Renal cortex interstitium (tissue), 15 donors: Measurements from ENCODE around the gene FANCG. TPM values are rescaled to one million over a fixed set of nuclear protein-coding genes. Genes with fewer than 3 reads are reported as not detected.

Experiments
- DNase-seq, 11 donors: peaks; one replicate each; pipeline ENCODE4 v3.0.0-alpha.2; 2013; ENCODE audit warnings: low read depth in 9 of 11, low spot score in 4 of 11; ENCODE audit errors: extremely low read depth in 1 of 11
- long read RNA-seq, 16 experiments: transcript quantifications; one replicate each; lab custom pipeline, GENCODE V29; 2026
- polyA plus RNA-seq, 3 donors: library from polyadenylated mRNA; unstranded; fragments of 120-200 nt; gene quantifications; one replicate each; pipeline ENCODE4 v1.2.1, GENCODE V29; 2013; ENCODE audit not compliant: insufficient read length in 3 of 3

The FANCG gene
- polyA plus RNA-seq: 10 to 100 TPM; 39.7 to 44.9 (median 42.9) TPM
- long read RNA-seq, donor 1, partial matches to known transcripts: 0 of 1 reads
- long read RNA-seq, donor 1, other reads (novel, unspliced or antisense): 0 of 1 reads
- long read RNA-seq, donor 2: 0 reads
- long read RNA-seq, donor 3: 0 reads
- long read RNA-seq, donor 4: 0 reads
- long read RNA-seq, donor 5: 0 reads
- long read RNA-seq, donor 6: 0 reads
- long read RNA-seq, donor 7: 0 reads
- long read RNA-seq, donor 8, partial matches to known transcripts: 5 of 10 reads
- long read RNA-seq, donor 8, other reads (novel, unspliced or antisense): 0 of 10 reads
- long read RNA-seq, donor 9, partial matches to known transcripts: 0 of 1 reads
- long read RNA-seq, donor 9, other reads (novel, unspliced or antisense): 0 of 1 reads
- long read RNA-seq, donor 10, partial matches to known transcripts: 0 of 1 reads
- long read RNA-seq, donor 10, other reads (novel, unspliced or antisense): 0 of 1 reads
- long read RNA-seq, donor 11, partial matches to known transcripts: 0 of 1 reads
- long read RNA-seq, donor 11, other reads (novel, unspliced or antisense): 0 of 1 reads
- long read RNA-seq, donor 12, partial matches to known transcripts: 0 of 1 reads
- long read RNA-seq, donor 12, other reads (novel, unspliced or antisense): 0 of 1 reads
- long read RNA-seq, donor 13: 0 reads
- long read RNA-seq, donor 14, partial matches to known transcripts: 0 of 1 reads
- long read RNA-seq, donor 14, other reads (novel, unspliced or antisense): 0 of 1 reads
- long read RNA-seq, donor 15, partial matches to known transcripts: 0 of 1 reads
- long read RNA-seq, donor 15, other reads (novel, unspliced or antisense): 0 of 1 reads
- long read RNA-seq, donor 16, partial matches to known transcripts: 0 of 2 reads
- long read RNA-seq, donor 16, other reads (novel, unspliced or antisense): 0 of 2 reads

DNA sequence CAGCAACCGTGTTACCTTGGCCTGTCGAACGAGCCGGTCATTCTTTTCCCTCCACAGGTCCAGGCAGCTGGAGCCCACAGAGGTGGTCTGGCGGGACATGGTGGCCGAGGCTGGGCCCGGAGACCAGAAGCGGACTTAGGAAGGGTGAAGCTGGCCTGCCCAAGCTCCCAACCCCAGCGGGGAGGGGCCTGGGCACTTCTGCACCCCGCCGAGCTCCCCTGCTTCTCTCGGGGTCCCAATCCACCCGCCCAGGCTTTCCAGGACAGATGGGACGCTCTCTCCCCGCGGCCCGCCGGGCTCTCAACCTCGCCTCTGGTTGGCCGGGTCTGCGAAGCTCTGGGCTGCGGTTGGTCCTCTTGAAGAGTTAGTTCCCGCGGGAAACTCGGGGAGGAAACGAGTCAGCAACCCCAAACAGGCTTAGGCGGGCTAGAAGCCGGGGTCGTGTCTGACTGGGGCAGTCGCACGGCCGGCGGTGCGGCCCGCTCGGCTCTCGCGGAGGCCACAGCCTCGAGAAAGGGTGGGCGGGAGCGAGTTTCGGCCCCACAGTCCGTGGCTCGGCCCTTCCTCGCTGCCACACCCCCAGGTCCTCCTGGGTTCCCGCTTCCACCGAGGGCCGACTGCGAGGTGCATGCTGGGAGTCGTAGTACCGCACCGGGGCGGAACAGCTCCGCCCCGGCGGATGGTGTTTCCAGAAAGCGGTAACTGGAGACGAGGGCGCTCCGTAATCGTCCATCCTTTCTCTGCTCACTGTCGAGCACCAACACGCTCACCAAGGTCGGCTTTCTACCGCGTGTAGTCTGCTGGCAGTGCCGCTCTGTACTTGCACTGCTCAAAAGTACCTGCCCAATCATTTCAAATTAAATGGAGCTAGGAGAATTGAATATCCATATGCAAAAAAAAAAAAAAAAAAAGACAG, at the start of gene FANCG:
FANCG (minus strand) TSS at position 517 of the 916 bp plus-strand sequence; CDS start at position 99, 418 bp downstream.
- peak; percentile 82 to 91 (median 87) for DNase-seq

DNA sequence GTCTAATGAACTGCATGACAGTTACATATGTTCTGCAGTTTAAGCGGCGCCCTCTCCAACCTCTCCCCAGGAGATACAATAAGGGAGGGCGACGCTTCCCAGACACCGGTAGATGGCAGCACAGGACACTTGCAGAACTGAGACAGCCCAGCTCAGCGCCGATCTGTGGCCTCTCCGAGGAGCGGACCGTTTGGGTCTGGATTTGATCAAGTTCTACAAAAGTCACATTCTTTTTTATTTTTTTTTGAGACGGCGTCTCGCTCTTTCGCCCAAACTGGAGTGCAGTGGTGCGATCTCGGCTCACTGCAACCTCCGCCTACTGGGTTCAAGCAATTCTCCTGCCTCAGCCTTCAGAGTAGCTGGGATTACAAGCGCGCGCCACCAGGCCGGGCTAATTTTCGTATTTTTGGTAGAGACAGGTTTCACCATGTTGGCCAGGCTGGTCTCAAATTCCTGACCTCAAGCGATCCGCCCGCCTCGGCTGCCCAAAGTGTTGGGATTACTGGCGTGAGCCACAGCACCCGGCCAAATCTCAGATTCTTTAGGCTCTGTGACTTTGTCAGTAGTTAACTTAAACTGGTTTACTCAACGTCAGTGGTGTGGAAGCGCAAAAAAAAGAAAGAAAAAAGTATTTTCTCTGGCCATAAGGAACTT, 37.3 kb upstream of the FANCG start:
- DNase-seq: peak in 10 of 11 donors; percentile 80 to 96 (median 89)

DNA sequence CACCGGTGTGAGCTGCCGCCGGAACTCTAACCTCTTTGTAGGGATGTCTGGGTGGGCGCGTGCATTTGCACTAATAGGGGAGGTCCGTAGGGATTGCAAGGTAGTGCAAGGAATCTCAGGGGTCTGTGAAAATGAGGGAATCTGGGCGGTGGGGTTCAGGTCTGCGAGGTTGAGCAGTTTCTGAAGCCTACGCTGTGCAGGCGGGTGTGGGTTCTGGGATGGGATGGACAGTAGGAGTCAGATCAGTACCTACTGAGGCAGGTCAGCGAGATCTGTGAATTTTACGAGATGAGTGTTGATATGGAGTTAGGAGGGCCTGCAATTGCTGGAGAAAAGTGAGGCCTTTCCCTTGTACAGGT, 36.8 kb upstream of the FANCG start:
- DNase-seq: no peak

DNA sequence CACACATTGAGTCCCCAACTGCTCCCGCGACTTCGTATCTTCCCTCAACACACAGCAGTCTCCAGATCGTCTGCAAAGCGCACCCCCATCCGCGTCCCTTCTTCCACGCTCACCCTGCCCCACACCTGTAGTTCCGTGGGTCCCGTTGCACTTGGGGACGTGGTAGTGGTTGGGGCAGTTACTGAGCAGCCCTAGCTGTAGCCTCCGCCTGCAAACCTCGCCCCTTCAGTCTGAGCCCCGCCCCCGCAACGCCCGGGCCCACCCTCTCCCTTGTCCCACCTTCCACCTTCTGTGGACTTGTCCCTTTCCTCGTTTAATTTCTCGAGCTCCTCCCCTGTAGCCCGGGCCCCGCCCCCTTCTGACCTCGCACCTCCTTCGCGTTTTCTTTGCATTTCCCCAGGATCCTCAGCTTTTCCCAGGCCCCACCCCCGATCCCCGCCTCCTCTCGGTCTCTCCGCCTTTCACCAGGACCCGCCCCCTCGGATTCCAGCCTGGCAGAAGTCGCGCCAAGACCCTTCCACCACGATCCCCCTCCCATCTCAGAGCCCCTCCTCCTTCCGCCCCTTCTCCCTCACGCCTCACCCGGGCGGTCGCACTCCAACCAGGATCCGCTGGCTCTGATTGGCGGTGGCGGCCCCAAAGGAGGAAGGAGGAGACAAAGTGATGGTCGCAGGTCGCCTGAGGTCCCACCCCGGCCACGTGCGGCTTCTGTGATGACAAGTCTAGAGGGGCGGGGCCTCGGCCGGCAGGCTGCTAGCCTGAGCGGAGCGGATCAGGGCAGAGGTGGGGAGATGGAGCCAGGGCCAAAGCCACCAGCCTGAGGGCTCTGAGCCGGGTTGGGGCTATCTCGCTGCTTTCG, 36.2 kb upstream of the FANCG start, which contains the start of gene ATOSB:
ATOSB (minus strand) TSS at position 183 of the 859 bp plus-strand sequence. CDS start 7,588 bp downstream, outside the sequence.
- peak; percentile 93 to 97 (median 96) for DNase-seq

DNA sequence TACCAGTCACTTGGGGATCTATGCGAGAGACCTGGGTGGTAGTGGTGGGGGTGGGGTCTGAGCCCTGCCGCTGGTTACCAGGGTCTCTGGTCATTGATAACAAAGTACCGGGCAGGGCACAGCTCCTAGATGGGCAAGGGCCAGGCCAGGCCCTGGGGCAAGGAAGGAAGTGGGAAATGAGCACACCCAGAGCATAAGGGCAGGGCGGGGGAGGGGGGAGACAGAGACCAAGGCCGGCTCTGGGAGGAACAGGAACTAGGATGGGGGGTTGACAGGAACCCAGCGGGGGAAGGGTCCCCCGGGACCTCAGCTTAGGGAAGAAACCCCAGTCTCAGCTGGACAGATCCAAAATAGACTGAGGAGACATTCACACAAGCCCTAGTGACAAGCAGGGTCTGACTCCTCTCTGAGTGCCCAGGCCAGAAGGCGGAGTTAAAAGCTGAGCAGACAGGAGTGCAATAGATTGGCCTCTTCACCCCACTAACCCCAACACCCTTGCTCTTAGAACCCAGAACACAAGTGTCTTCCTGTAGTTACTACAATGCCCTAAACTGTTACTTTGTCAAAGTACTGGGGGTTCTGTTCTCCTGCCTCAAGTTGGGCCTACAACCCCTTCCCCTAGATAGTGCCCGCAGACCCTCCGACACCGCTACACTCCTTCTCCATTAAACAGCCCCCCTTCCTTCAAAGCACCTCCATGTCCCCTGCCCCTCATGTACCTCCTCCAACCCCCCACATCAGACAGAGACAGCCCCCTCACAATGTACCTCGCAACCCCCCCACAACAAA, 35.3 kb upstream of the FANCG start:
- no peak for DNase-seq

DNA sequence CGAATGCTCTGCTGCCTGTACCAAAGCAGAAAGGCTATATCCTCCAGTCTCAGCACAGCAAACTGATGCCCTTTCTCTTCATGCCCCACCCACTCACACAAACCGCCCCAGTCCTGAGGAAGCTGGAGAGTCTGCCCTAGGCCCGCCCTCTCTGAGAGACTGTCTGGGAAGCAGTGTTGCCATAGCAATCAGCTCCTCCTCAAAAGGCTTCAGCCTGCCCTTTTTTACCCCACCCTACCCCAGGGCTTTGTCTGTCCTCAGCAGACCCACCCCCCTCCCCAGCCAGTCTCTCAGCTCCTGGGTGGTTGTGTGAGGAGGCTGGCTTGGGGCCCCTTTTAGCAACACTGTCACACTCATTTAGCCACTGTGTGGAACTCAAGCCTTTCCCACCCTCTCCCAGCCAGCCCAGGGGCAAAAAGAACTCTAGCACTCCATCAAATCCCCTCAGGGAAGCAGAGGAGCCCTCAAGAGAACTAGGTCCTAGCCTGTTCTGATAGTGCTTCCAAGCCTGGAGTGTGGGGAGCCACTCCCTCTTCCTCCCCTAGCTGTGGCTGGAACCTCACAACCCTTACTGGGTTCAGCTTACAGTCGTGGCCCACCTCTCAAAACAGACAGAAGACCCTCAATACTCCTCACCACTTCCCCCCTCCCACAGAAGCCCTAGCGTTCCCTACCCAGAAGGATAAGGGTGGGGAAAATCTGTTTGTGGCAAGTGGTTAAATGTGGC, 34.5 kb upstream of the FANCG start:
- DNase-seq: peak in 5 of 11 donors; percentile 67 to 77 (median 75)

DNA sequence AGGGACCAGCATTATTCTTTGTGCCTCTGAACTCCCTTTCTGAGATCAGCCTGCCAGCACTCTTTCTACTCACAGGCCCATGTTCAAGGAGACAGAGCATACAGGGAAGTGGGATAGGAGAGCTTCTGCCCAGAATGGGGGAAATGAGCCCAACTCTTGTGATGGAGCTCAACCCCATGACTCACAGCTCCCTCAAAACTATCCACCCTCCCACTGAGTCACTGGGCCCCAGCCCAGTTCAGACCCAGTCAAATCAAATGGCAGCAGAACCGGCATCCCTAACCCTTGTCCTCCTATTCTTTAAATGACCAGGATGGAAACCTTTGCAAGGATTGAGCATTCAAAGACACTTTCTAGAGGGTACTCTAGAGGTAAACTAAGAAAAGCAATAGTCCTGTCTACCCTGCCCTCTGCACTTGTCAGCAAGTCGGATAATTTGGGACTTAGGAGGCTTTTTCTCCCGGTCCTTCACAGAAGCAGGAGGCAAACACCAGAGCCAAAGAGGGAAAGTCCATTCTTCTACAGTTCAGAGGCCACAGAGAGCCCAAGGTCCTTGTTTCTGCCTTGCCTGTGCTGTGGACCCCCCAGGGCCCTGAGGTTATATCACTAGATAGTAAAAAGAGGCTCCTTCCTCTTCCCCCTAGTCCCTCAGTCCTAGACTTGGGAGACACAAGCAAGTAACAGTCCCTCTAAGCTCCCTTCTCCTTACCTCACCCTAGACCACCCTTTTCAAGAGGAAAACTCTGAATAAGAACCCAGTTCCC, 32.7 kb upstream of the FANCG start:
- no peak for DNase-seq

DNA sequence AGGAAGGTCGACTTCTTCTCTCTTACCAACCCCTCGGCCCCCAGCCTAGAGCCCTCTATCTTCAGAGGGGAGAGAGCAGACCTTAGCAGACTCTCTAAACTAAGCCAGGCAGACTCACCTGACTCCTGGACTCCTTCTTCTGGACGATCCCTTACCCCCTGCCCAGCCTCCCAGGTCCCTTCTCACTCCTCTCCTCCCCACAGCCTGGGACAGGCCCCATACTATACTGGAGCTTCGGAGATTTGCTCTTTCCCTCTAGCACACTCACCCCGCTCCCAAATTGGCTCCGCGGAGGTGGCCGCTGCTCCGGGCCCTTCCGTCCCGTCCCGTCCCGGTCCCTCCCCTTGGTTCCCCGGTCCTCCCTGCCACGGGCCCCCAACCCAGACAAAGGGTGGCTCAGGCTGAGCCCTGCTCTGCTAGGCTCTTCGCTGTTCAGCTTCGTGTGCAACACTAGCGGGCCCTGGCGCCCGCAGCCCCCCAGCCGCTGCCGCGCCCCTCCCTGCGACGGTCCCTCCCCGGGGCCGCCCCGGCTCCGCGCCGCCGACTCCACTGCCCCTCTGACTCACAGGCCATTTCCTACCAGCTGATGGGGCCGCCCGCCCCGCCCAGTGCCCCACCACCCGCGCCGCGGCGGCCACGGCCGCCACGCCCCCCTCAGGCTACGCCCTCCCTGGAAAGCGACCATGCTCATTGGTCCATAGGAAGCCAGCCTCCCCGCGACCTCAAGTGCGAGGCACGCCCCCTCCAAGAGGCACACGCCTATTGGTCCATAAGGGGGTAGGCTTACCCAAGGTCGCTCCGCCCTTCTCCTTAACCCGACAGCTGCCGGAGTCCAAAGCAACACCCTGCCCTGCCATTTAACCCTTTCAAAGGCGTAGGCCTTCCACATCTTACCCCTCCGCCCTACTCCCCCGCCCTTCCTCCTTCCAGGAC, 31.5 kb upstream of the FANCG start:
- DNase-seq: peak; percentile 88 to 97 (median 94)

DNA sequence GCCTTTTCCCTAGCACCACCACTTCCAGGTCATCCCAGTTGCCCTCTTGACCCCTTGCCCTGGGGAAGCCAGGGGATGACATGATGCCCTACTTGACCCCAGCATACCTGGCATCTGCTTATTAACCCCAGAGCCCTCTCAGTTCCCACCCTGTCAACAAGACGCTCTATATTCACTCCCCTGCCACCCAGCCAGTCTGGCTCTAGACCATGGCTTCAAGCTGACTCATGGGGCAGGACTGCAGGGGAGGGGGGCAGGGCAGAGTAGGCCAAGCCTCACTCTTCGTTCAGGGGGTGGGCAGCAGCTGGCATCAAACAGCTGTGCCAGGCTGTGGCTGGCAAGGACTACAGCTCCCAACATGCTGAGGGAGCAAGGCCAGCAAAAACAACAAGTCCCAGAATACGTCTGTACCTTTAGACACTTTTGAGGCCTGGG, 30.6 kb upstream of the FANCG start:
- no peak for DNase-seq

DNA sequence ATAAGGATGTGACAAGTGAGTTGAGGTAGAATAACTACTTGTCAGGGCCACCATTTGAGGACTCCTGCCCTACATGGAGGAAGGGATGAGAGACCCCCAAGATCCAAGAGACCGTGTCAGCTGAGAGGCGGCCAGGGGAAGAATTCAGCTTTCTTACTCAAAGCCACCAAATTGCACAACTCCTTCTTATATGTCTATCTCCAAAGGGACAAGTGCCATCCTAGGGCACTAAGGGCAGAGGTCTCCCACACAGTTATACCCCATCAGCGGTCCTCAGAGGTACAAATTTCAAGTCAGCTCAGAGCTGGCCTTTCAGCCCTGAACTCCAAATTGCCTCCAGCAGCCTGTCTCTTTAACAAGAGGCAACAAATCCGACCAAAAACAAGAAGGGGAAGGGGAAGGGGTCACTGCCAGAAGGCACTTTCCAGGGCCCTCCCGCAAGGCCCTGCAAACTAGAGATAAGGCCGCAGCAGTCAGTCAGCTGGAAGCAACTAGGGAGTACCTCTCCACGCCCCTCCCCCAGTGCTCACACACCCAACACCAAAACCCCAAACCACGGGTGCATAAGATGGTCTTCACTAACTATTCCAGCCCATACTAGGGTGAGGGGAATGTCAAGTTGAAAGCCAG, 29.3 kb upstream of the FANCG start:
- DNase-seq: no peak

DNA sequence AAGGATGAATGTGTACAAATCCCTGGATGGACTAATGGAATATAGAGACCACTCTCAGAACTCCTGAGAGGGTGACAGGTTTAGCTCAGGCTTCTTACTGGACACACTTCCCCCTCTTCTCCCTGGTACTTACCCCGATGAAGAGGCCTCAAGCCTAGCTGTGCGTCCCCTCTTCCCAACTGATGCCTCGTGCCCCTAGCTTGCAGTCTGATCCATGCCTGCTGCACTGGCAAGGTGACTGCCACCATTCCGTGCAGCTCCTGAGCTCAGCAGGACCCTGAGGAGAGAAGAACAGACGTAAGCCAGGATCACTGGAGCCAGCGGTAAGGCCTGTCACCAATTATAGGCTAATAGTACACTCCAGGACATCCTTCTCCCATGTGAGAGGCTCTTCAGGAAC, 28.7 kb upstream of the FANCG start:
- no peak for DNase-seq

DNA sequence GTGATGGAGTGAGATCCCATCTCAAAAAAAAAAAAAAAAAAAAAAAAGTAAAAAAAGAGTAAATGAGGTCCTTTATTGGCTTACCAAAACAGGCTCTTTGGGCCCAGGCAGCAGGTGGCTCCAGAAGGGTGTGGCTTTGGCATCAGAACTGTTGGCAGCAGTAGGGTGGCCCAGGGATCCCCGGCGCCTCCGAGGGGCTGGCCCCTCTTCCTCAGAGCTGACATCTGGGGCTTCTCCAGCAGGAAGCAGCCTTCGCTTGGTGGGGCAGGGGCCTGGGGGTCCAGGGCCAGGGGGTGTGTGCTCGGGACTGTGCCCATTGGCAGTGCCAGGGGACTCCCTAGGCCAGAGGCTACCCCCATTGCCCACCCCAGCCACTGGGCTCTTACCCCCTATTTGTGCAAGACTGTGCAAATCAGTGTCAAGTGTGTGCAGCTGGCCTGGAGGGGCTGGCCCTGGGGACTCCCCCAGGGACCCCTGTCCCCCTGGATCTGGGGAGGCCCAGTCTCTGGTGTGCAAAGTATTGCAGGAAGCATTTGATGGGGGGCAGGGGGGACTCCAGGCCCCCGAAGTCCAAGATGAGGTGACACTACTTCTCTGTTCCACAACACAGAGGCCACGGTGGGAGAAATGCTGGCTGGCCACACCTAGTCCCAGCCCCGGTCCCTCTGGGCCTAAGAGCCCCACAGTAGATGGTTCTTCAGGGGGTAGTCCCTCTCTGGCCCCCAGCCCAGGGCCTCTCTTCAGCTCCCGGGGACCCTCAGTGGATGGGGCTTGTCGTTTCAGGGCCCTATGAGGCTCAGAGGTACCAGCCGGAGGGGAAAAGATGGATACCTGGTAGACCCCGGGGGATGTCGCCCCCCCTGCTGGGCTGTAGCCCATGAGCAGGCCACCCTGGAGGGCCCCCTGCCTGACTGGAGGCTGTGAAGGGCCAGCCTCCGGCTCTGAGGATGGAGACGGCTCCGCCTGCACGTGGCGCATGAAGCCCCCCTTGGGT, 27.9 kb upstream of the FANCG start:
- DNase-seq: no peak

DNA sequence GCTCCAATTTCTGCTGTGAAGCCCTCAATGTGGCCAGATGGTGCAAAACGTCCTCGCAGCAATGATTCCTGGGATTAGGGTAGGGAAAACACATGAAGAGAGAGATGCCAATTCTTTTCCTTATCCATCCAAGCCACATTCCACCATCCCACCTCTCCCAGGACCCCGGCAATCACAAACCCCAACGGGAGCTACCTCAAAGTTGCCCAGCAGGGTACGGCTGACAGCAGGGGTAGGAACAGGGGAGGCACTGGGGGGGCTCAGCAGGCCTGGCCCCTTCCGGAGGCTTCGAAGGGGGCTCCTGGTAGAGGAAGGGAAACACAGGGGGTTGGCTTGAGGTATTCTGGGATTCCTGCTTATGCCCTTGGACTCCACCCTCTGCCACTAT, 26.6 kb upstream of the FANCG start:
- DNase-seq: no peak
